Endothelial cell of umbilical vein (primary cell): Measurements from ENCODE around the gene DLG5.

ENCODE experiments used
- CTCF ChIP-seq, 2 donors: IDR thresholded peaks; 1 replicate in 1 of 2; 2 replicates in 1 of 2; pipeline ENCODE4 v1.5.1; 2011; ENCODE audit warnings: low read length in 2 of 2, mild to moderate bottlenecking in 2 of 2, moderate library complexity in 2 of 2, control low read depth in 1 of 2, inconsistent platforms in 1 of 2, low read depth in 1 of 2; ENCODE audit not compliant: insufficient read depth in 1 of 2; ENCODE audit errors: extremely low read depth in 1 of 2
- EZH2 ChIP-seq: IDR thresholded peaks from 2 replicates; pipeline ENCODE4 v1.6.1; 2012; ENCODE audit warnings: borderline replicate concordance, low read depth, mild to moderate bottlenecking, moderate library complexity, low read length, inconsistent platforms; ENCODE audit not compliant: severe bottlenecking
- FOS ChIP-seq: IDR thresholded peaks from 2 replicates; pipeline ENCODE4 v1.6.1; 2011; ENCODE audit warnings: mild to moderate bottlenecking, low read length, moderate library complexity, borderline replicate concordance; ENCODE audit not compliant: insufficient read depth
- GATA2 ChIP-seq: IDR thresholded peaks from 2 replicates; pipeline ENCODE4 v1.7.0; 2011; ENCODE audit warnings: low read depth, mild to moderate bottlenecking, moderate library complexity, mixed read lengths, low read length; ENCODE audit not compliant: insufficient read length, insufficient read depth
- JUN ChIP-seq: IDR thresholded peaks from 2 replicates; pipeline ENCODE4 v1.6.1; 2011; ENCODE audit warnings: borderline replicate concordance, low read depth; ENCODE audit not compliant: insufficient read length, insufficient read depth
- MAX ChIP-seq: IDR thresholded peaks from 2 replicates; pipeline ENCODE4 v1.6.1; 2011; ENCODE audit not compliant: insufficient read depth, insufficient read length
- MYC ChIP-seq: IDR thresholded peaks from one replicate; pipeline ENCODE4 v1.6.1; 2011; ENCODE audit warnings: mild to moderate bottlenecking, low read depth, low read length
- POLR2A ChIP-seq: IDR thresholded peaks from 2 replicates; pipeline ENCODE4 v1.6.1; 2012; ENCODE audit warnings: low read depth, mild to moderate bottlenecking, control low read depth, low read length
- POLR2AphosphoS5 ChIP-seq: IDR thresholded peaks from 2 replicates; pipeline ENCODE4 v1.6.1; 2012; ENCODE audit warnings: low read depth, mild to moderate bottlenecking, control low read depth, low read length, moderate library complexity; ENCODE audit not compliant: insufficient read depth

DNA sequence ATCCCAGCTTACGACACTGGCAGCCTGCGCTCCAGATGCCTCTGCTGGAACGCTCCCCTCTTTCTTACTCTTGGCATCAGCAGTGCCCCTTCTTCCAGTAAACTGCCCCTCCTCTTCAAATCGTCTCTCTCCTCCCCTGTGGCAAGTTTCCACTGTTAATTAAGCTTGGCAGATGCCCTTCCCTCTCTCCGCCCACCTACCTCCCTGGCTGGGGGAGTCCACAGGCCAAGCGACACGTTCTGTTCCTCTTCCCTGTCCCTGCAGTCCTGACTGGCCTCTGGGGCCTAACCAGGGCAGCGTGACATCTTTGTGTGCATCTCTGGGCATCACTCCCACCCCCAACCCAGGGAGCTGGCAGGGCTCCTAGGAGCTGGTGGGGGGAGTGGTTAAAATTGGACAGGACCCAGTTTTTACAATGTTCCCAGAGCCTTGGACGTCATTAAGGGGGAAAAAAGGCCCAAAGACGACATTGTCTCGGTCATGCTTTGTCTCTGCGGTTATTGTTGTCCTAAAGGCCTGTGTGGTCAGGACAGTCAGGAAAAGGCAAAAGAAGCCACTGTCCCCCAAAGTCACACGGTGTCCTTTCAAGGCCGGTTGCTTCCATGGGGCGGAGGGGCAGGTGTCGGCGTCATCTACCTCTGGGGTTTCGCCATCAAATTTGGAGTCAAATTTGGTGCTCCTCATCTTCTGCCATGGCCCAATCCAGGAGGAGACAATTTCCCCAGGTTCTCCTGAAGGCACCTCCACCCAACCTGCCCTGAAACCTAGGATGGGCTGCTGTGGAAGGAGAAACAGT lies 54.2 kb downstream of the DLG5 start:
- TF ChIP-seq CTCF (IDR thresholded peaks at IDR 0.05; ENCODE audit: extremely low read depth in 1 of 2, insufficient read depth in 1 of 2, low read depth in 1 of 2, low read length in 2 of 2) (no peak), POLR2A (no peak), EZH2 (no peak), MAX (no peak), POLR2AphosphoS5 (no peak), MYC (no peak), GATA2 (no peak), JUN (no peak), FOS (no peak)
